NK-92 (cell line): ENCODE results near the gene MS4A6A.
"Not testable (repeated sequence)": the region's sequence is repeated elsewhere in the genome, so short reads cannot be mapped to it uniquely, and the experiment has no call there.

Experiments used
- DNase-seq: peaks from one replicate; lab custom pipeline; 2025; ENCODE audit not compliant: unreplicated experiment; lab: John Stamatoyannopoulos, UW

MS4A6A gene, protein sequence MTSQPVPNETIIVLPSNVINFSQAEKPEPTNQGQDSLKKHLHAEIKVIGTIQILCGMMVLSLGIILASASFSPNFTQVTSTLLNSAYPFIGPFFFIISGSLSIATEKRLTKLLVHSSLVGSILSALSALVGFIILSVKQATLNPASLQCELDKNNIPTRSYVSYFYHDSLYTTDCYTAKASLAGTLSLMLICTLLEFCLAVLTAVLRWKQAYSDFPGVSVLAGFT

GRCh38 chr11:60182541-60183330 is at the start of gene MS4A6A:
Gene MS4A6A, minus strand, starts transcription at chr11:60183083. Its CDS starts 1,356 bp downstream, at chr11:60181727.
- DNase-seq: no peak

DNA sequence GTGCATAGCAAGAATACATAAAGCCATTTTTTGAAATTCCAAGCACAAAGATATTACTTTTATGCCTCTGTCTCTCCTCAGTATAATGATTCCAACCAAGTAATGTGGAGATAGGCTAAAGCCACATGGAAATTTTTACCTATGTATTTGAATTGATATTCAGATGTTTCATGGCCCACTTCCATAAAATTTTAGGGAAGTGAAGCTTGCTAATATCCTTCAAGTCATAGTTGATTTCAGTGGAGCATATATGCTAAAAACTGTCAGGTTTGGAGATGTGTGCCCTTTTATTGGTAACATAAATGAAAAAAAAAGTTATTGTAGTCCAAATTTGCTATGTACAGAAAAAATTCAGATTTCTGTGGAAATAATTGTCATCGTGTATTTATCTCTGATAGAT is 47.8 kb upstream of the MS4A6A start:
- DNase-seq: no peak

- DNase-seq: no peak
These were observed 39.3 kb upstream of the MS4A6A start for GRCh38 chr11:60222141-60222540.

- DNase-seq: no peak
These were observed 38.8 kb upstream of the MS4A6A start for GRCh38 chr11:60221692-60222091.

- no peak for DNase-seq
These were observed 38.3 kb upstream of the MS4A6A start for GRCh38 chr11:60221181-60221580.

DNA sequence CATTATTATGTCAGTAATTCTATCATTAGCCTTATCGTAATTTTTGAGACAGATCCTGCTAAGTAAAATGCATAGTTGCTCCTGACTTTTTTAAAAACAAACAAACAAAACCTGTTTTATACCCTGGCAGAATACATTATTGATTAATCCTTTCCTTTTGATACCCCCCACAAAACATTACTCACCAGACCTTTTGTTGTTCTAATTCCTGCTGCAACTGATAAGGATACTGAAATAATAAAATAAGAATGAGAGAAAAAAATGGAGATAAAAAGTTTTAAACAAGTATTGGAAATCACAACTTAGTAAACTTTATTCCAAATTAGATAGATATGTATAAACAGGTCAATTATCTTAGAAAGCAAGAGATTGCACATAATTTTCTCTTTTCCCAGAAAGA is 31.5 kb upstream of the MS4A6A start:
- DNase-seq: no peak

DNA sequence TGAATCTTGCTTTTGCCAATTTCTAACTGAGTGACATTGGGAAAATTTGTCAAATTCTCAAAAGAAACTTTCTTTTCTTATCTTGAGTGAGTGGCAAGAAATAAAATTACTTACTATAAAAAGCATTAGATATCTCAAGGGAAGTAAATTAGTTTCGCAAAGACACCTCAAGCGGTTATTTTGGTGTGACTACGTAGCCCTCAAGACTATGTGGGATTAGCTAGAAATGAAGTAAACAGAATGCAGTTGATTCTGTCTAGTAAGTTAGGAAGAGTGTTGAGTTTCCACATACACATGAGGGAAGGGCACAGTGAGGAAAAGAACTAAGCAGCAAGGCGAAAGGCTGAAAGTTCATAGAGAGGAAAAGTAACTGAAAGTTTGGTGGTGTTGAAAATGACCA is 28.3 kb upstream of the MS4A6A start:
- DNase-seq: no peak

DNA sequence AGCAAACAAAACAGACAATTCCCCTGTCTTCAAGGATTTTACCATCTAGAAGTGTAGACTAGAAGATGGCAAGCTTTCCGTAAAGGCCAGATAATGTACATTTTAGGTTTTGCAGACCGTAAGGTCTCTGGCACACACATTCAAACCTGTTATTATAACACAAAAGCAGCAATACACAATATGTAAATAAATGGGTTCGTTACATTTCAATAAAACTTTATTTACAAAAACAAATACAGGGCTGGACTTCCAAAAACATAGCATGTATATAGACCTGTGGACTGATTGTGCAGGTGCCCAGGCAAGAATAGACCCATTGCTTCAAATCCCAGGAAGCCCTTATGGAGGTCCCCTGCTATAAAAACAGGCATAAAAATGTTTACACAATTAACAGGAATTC is 27.1 kb upstream of the MS4A6A start:
- no peak for DNase-seq

DNA sequence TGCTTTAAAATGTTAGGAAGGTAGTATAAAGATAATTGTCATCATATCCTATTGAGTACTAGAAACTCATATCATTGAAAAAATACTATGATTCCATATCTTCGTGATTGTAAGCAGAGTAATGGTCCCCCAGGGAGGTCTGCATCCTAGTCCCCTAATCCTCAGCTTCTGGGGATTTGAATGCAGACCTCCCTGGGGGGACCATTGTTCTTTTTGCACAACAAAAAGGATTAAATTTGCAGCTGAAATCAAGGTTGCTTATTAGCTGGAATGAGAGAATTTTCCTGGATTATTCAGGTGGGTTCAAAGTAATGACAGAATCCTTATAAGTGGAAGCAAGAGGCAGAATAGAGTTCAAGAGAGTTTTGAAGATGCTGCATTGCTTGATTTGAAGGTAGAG is 26.1 kb upstream of the MS4A6A start:
- no peak for DNase-seq

GRCh38 chr11:60208146-60208895 is 25.4 kb upstream of the MS4A6A start:
- DNase-seq: no peak

- no peak for DNase-seq
These were observed 23.7 kb upstream of the MS4A6A start for GRCh38 chr11:60206616-60207015.

DNA sequence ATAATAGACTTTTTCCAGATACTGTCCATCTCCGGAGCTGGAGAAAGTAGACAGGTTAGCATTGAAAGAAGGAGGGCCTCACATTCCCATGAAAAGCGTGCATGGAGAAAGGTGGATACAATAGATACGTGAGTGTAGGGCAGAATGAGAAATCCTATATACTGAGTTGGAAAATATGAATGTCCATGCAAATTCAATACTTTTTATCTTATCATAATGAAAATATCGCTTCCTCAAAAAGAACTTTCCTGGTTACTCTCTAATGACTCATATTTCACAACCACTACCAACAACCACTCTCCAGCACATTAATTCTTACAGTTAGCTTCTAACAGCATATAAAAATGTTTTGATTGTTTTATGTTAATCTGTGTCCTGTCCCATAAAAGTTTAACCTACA is 22.0 kb upstream of the MS4A6A start:
- DNase-seq: no peak

GRCh38 chr11:60201334-60201733 is 18.5 kb upstream of the MS4A6A start:
- DNase-seq: not testable (repeated sequence)

GRCh38 chr11:60197442-60197841 is 14.6 kb upstream of the MS4A6A start:
- no peak for DNase-seq

- DNase-seq: no peak
These were observed 13.1 kb upstream of the MS4A6A start for GRCh38 chr11:60195923-60196368.

DNA sequence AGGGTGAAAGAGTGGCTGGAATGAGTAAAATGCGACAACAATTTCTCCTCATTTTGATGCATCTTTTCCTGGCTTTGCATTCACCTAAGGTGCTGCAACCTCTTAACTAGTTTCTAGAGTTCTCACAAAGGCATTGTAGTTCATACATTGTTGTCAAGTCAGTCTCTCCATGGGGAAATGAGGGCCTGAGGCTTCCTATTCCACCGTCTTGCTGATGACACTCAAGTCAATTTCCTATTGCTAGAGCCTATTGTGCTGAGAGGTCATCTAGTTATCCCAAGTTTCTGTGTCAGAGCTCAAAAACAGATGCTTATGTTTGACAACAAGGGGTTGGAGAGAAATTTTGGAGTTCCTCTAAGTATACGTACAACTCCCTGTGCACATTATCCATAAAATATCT is 11.6 kb upstream of the MS4A6A start:
- no peak for DNase-seq

DNA sequence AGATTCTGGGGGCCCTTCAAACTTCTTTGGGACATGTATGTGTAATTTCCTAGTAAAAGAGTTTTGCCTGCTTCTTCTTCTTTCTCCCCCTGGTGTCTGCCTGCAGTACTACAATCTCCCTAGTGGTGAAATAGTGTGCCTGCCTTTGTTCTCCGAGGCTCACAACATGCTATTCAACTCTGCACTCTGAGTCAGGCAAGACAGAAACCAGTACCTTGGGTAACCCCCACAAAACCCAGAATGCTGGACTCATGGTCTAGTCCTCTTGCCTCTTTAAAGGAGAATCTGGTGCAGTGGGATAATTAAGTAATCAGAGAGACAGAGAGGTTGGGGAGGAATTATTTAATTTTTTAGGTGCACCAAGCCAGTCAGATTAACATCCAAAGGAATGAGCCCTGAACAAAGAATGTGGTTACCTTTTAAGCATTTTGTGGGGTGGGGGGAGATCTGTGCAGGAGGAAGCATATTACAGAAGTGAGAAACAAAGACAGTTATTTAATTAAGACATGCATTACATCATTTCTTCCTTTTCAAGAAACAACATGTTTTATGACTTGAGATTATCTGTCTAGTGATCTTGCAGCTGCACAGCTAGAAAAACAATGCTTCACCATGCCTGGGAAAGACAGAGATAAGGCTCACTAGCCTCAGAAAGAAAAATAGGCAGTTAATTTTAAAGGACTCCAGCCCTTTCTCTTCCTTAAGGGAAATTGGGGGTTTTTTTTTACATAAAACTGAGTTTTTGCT is 11.0 kb upstream of the MS4A6A start:
- no peak for DNase-seq

- not testable (repeated sequence) for DNase-seq
These were observed 9.7 kb upstream of the MS4A6A start for GRCh38 chr11:60192564-60192963.

DNA sequence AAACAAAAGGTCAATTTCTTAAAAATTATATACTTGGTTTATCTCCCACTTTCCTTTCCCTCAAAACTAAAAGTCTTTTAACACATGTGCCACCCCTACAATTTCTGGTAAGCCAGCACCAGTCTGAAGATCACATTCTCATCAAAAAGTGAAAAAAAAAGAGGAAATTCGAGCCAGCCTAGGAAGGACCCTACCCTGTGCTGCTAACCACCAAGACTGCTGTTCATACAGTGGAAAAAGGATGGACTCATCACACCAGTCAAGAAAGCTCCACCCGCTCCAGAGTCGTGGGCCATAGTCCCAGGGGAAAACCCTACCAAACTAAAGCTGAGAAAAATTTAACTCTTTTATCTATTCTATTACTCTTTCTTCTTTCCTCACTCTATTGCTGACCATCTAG is 5.6 kb upstream of the MS4A6A start:
- DNase-seq: not testable (repeated sequence)

GRCh38 chr11:60186128-60186527 is 3.2 kb upstream of the MS4A6A start:
- not testable (repeated sequence) for DNase-seq

DNA sequence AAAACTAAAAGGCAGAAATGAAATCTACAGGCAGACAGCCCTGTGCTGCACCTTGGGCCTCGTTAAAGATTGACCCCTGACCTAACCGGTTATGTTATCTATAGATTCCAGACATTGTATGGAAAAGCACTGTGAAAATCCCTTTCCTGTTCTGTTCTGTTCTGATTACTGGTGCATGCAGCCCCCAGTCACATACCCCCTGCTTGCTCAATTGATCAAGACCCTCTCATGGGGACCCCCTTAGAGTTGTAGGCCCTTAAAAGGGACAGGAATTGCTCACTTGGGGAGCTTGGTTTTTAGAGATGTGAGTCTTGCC is 2.6 kb upstream of the MS4A6A start:
- DNase-seq: not testable (repeated sequence)
